BJ (cell line): ENCODE measurements around the gene OTOGL. TPM values are rescaled to one million over a fixed set of nuclear protein-coding genes. Genes with fewer than 3 reads are reported as not detected.
A peak's percentile ranks its signal among the peaks of the same experiment; 100 is the strongest.

Experiments used
- CTCF ChIA-PET: fragments of 350-600 bp; formaldehyde crosslinking; extraction: SDS; loops from one replicate; lab custom pipeline; 2021; ENCODE audit warnings: antibody characterized with exemption, inconsistent platforms; lab: Yijun Ruan, JAX
- POLR2A ChIA-PET: fragments of 300-600 bp; sonication (Branson Sonifier 250); formaldehyde crosslinking; extraction: SDS; loops from one replicate; lab custom pipeline; 2021; ENCODE audit warnings: antibody characterized with exemption; lab: Charles Lee
- DNase-seq: peaks from one replicate; pipeline ENCODE4 v3.0.0-alpha.2; 2011; ENCODE audit warnings: low read depth
- H3K27me3 ChIP-seq: 2 replicates; pipeline ENCODE4 v1.6.0; 2011; ENCODE audit warnings: low read length; ENCODE audit not compliant: control insufficient read depth, insufficient read depth
- H3K36me3 ChIP-seq: 2 replicates; pipeline ENCODE4 v1.5.1; 2011; ENCODE audit warnings: low read length; ENCODE audit not compliant: control insufficient read depth, insufficient read depth
- H3K4me3 ChIP-seq: 2 replicates; pipeline ENCODE4 v1.5.1; 2011; ENCODE audit warnings: low read depth, mild to moderate bottlenecking, control low read depth, low read length
- polyA plus RNA-seq: library from polyadenylated mRNA; depleted of rRNA; stranded (reverse); fragments of >200 nt; gene quantifications from 2 replicates; pipeline ENCODE4 v1.2.3, GENCODE V29; 2011
- TF ChIP-seq, protein P1 (sequence below): IDR thresholded peaks from 2 replicates; pipeline ENCODE4 v1.5.1; 2011; ENCODE audit warnings: low read depth, mild to moderate bottlenecking, control low read depth, inconsistent platforms, low read length, moderate library complexity; ENCODE audit not compliant: insufficient read depth

The OTOGL gene
- polyA plus RNA-seq, 1 experiment, result 0.10 TPM

DNA sequence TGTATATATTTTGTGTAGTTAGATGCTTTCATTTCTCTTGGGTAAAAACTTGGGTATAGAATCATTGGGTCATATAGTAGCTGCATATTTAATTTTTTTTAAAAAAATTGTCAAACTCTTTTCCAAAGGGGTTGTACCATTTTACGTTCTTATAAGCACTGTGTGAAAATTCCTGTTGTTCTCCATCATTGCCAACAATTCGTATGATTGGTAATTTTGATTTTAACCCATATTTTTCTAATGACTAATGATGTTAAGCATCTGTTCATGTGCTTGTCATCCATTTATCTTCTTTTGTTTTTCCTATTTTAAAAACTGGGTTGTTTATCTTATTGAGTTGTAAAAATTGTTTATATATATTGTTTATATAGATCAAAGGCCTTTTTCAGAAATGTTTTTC, 77.4 kb downstream of the OTOGL start:
- ChIA-PET CTCF (no interaction called here), POLR2A (no interaction called here)
- no peaks in the 10 kb centered on the region for H3K36me3 ChIP-seq
- TF ChIP-seq, protein P1, sequence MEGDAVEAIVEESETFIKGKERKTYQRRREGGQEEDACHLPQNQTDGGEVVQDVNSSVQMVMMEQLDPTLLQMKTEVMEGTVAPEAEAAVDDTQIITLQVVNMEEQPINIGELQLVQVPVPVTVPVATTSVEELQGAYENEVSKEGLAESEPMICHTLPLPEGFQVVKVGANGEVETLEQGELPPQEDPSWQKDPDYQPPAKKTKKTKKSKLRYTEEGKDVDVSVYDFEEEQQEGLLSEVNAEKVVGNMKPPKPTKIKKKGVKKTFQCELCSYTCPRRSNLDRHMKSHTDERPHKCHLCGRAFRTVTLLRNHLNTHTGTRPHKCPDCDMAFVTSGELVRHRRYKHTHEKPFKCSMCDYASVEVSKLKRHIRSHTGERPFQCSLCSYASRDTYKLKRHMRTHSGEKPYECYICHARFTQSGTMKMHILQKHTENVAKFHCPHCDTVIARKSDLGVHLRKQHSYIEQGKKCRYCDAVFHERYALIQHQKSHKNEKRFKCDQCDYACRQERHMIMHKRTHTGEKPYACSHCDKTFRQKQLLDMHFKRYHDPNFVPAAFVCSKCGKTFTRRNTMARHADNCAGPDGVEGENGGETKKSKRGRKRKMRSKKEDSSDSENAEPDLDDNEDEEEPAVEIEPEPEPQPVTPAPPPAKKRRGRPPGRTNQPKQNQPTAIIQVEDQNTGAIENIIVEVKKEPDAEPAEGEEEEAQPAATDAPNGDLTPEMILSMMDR, result no peak
- H3K4me3 ChIP-seq, result no peak overlapping the region
- H3K27me3 ChIP-seq, result no peaks in the 10 kb centered on the region
- DNase-seq, result no peak

DNA sequence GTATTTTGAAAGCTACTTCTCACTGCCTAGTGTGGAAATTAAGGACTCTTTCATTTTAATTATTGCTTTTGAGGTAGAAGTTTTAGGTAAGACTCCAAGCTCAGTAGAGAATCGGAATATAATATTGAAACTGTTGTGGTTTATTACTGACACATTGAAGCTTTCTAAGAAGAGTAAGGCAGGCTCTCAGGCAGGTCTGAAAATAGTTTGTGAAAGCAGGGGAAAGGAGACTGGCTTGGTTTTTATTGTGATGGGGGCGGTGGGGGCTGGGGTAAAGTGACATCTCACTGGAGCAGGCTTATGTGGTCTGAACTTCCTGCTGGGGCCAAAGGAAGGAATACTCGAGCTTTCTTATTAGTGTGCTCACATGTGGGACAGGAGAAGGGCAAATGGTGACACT, 79.5 kb downstream of the OTOGL start:
- Histone ChIP-seq H3K27me3 (no peaks in the 10 kb centered on the region), H3K36me3 (no peaks in the 10 kb centered on the region), H3K4me3 (no peak overlapping the region)
- TF ChIP-seq, protein P1, result no peak
- ChIA-PET CTCF (no interaction called here), POLR2A (no interaction called here)
- no peak for DNase-seq

DNA sequence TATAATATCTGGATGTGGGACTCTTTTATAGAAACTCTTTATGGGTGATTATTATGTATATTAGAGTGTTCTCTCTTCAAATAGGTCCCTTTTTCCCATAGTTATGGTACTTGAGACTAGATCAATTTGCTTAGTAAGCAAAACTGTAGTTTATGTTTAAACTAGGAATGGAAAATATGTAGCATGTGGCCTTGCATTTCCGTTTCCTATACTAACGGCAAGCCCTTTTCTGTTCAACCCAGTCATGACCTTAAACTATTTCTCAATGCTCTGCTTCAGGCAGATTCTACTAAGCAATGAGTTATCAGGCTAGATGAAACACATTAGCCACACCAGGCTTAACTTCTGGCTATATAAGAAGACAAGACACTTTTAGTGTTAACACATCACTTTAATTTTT, 84.6 kb downstream of the OTOGL start:
- CTCF ChIA-PET, result no interaction called here
- Histone ChIP-seq H3K27me3 (no peaks in the 10 kb centered on the region), H3K36me3 (no peaks in the 10 kb centered on the region), H3K4me3 (no peak overlapping the region)
- TF ChIP-seq, protein P1, result no peak
- no peak for DNase-seq
- POLR2A ChIA-PET, result no interaction called here

DNA sequence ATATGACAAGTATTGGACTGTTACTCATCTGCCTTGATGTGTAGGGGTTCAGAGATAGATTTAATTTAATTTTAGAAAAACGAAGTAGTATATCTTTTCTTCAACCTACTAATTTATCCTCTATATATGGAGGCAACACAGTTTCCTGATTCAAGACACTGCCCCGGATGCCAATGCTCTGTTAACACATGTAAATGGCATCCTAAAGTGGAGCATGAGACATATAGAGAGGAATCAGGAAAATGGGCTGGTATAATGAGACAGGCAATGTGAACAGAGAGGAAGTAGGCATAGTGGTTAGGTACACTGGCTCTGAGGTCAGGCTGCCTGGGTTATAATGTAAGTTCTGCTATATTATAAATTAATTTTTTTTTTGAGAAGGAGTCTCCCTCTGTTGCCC, 85.6 kb downstream of the OTOGL start:
- ChIA-PET CTCF (no interaction called here), POLR2A (no interaction called here)
- Histone ChIP-seq H3K36me3 (no peaks in the 10 kb centered on the region), H3K27me3 (no peaks in the 10 kb centered on the region), H3K4me3 (no peak overlapping the region)
- TF ChIP-seq, protein P1, result no peak
- no peak for DNase-seq

DNA sequence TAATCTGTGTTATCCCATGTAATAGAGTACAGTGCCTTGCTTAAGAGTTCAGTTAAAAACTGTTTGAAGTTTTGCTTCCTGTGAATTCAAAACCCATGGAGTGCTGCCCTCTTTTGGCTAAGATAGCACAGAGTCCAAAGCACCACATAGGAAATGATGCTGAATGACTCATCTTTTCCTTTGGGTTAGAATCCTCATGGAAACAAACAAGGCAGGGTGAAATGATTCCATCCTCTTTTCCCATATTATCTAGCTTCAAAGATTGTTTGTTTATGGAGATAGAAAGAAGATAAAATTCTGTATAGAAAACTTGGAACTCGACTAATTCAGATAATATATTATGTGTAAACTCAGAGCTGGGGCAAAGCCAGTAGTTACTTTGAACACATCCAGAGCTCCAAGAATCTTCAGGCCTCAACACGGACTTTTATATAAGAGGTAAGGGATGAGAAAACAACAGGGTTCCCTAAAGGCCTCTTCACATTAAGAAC, 87.4 kb downstream of the OTOGL start:
- DNase-seq, result peak; percentile 72
- Histone ChIP-seq H3K27me3 (no peaks in the 10 kb centered on the region), H3K36me3 (no peaks in the 10 kb centered on the region), H3K4me3 (no peak overlapping the region)
- TF ChIP-seq, protein P1, result peak; percentile 83
- ChIA-PET POLR2A (interaction anchor here (0.6 kb wide), 2 partner anchors 259 to 410 kb away, joined by 3 to 4 read pairs; no protein-coding TSS in a partner anchor), CTCF (interaction anchor here (0.6 to 6.0 kb wide), 21 partner anchors 21 to 784 kb away, joined by 3 to 41 read pairs (median 3); partner anchors contain the start of gene PPP1R12A)
